HCT116 (cell line): ENCODE results near the gene SIRT3. TPM values are rescaled to one million over a fixed set of nuclear protein-coding genes. Genes with fewer than 3 reads are reported as not detected.

ENCODE experiments used
- ATAC-seq: fragments of 200-7000 bp; cut with Tn5 transposase; 2 replicates; pipeline ENCODE4 v1.9.1; 2020; ENCODE audit warnings: mild to moderate bottlenecking, moderate library complexity
- BruUV-seq: library from RNA; stranded (reverse); fragments of 400-500 nt; replicated peaks from 2 replicates; lab custom pipeline; 2021; lab: Mats Ljungman, UMichigan
- CTCF ChIA-PET: fragments of 300-600 bp; sonication (Branson Sonifier 250); formaldehyde crosslinking; loops from one replicate; lab custom pipeline; 2021; ENCODE audit warnings: antibody characterized with exemption; lab: Charles Lee
- POLR2A ChIA-PET: fragments of 300-600, 350-600 bp; sonication (Branson Sonifier 250); formaldehyde crosslinking; loops from one replicate; lab custom pipeline; 2021; ENCODE audit warnings: antibody characterized with exemption; lab: Charles Lee
- RAD21 ChIA-PET, 2 experiments: fragments of 300-600 bp; sonication (Branson Sonifier 250); formaldehyde crosslinking; loops; one replicate each; lab custom pipeline; 2023; ENCODE audit warnings: low total read pairs in 2 of 2; ENCODE audit not compliant: uncharacterized antibody in 2 of 2, unreplicated experiment in 2 of 2, low non-redundant PET in 1 of 2; lab: Charles Lee
- DNase-seq: peaks from one replicate; pipeline ENCODE4 v3.0.0-alpha.2; 2010; ENCODE audit warnings: low read depth, low spot score
- H2AFZ ChIP-seq: fragments of 200-600 bp; shearing (Covaris generic), sonication (generic); 2 replicates; pipeline ENCODE4 v1.6.1; 2017; ENCODE audit warnings: low read depth, mixed run types, mixed read lengths, antibody characterized with exemption, low read length; ENCODE audit not compliant: poor library complexity, severe bottlenecking
- H3K27ac ChIP-seq: 2 replicates; pipeline ENCODE4 v1.5.1; 2012; ENCODE audit warnings: low read depth, low read length
- H3K27me3 ChIP-seq: fragments of 200-600 bp; sonication (generic); 2 replicates; pipeline ENCODE4 v1.6.1; 2016; ENCODE audit warnings: mixed run types, low read length, mixed read lengths; ENCODE audit not compliant: insufficient read depth
- H3K36me3 ChIP-seq, 2 experiments: fragments of 200-500 bp in 1 of 2; fragments of 200-600 bp in 1 of 2; sonication (Bioruptor generic) in 1 of 2; sonication (generic) in 1 of 2; 2 replicates each; pipeline versions ENCODE4 v1.5.1 to v1.6.1; 2014 to 2016; ENCODE audit warnings: low read length in 2 of 2, inconsistent platforms in 1 of 2, mixed read lengths in 1 of 2, mixed run types in 1 of 2; ENCODE audit not compliant: insufficient read depth in 2 of 2, control insufficient read depth in 1 of 2
- H3K4me1 ChIP-seq, 2 experiments: fragments of 200-600 bp in 1 of 2; sonication (generic) in 1 of 2; 2 replicates each; pipeline versions ENCODE4 v1.5.1 to v1.6.1; 2012 to 2017; ENCODE audit warnings: low read length in 2 of 2, inconsistent platforms in 1 of 2, mild to moderate bottlenecking in 1 of 2, mixed read lengths in 1 of 2, mixed run types in 1 of 2, moderate library complexity in 1 of 2; ENCODE audit not compliant: insufficient read depth in 2 of 2, control insufficient read depth in 1 of 2
- H3K4me2 ChIP-seq: fragments of 200-600 bp; sonication (generic); 2 replicates; pipeline ENCODE4 v1.6.1; 2017; ENCODE audit warnings: mixed run types, low read length, mixed read lengths
- H3K4me3 ChIP-seq, 2 experiments: fragments of 200-600 bp in 1 of 2; sonication (generic) in 1 of 2; replicated peaks in 1 of 2; 2 replicates each; pipeline ENCODE4 v1.5.1; 2011 to 2016; ENCODE audit warnings: low read length in 2 of 2, control low read depth in 1 of 2, low read depth in 1 of 2, mild to moderate bottlenecking in 1 of 2, mixed read lengths in 1 of 2, mixed run types in 1 of 2
- H3K79me2 ChIP-seq: fragments of 200-600 bp; sonication (generic); 2 replicates; pipeline ENCODE4 v1.6.1; 2017; ENCODE audit warnings: mild to moderate bottlenecking, mixed run types, low read length, moderate library complexity, mixed read lengths; ENCODE audit not compliant: insufficient read depth
- H3K9ac ChIP-seq: fragments of 200-600 bp; sonication (generic); 2 replicates; pipeline ENCODE4 v1.6.1; 2016; ENCODE audit warnings: low read length, mixed read lengths
- H3K9me2 ChIP-seq: fragments of 200-600 bp; sonication (generic), shearing (Covaris generic); 2 replicates; pipeline ENCODE4 v1.6.1; 2017; ENCODE audit warnings: mixed run types, mild to moderate bottlenecking, moderate library complexity; ENCODE audit not compliant: insufficient read depth
- H3K9me3 ChIP-seq, 2 experiments: fragments of 200-500 bp in 1 of 2; fragments of 200-600 bp in 1 of 2; sonication (Bioruptor generic) in 1 of 2; sonication (generic) in 1 of 2; 2 replicates each; pipeline ENCODE4 v1.6.1; 2014 to 2017; ENCODE audit warnings: low read length in 2 of 2, mixed read lengths in 2 of 2, inconsistent platforms in 1 of 2, low read depth in 1 of 2, mild to moderate bottlenecking in 1 of 2, mixed run types in 1 of 2, moderate library complexity in 1 of 2; ENCODE audit not compliant: control insufficient read depth in 1 of 2, insufficient read depth in 1 of 2
- H4K20me1 ChIP-seq: fragments of 200-600 bp; sonication (generic), shearing (Covaris generic); 2 replicates; pipeline ENCODE4 v1.6.1; 2017; ENCODE audit warnings: mixed run types, mild to moderate bottlenecking, moderate library complexity; ENCODE audit not compliant: insufficient read depth
- CEBPB ChIP-seq: IDR thresholded peaks from 2 replicates; pipeline ENCODE4 v1.6.1; 2012; ENCODE audit warnings: low read depth
- FOSL1 ChIP-seq: IDR thresholded peaks from 2 replicates; pipeline ENCODE4 v1.6.1; 2012; ENCODE audit warnings: low read depth
- POLR2A ChIP-seq: IDR thresholded peaks from 2 replicates; pipeline ENCODE4 v1.7.0; 2011; ENCODE audit warnings: borderline replicate concordance; ENCODE audit not compliant: insufficient read depth, insufficient read length; ENCODE audit errors: extremely low read depth
- RAD21 ChIP-seq: IDR thresholded peaks from 2 replicates; pipeline ENCODE4 v1.6.1; 2012; ENCODE audit warnings: low read depth, mild to moderate bottlenecking
- SIN3A ChIP-seq: IDR thresholded peaks from 2 replicates; pipeline ENCODE4 v1.6.1; 2012; ENCODE audit warnings: low read depth
- SRF ChIP-seq: IDR thresholded peaks from 2 replicates; pipeline ENCODE4 v1.6.1; 2012; ENCODE audit warnings: low read depth
- YY1 ChIP-seq: IDR thresholded peaks from 2 replicates; pipeline ENCODE4 v1.6.1; 2011; ENCODE audit warnings: low read length, low read depth, moderate library complexity, mild to moderate bottlenecking; ENCODE audit not compliant: insufficient replicate concordance; ENCODE audit errors: extremely low read depth
- ZFX ChIP-seq: fragments of 450-650 bp; IDR thresholded peaks from 2 replicates; pipeline ENCODE4 v1.6.1; 2017
- ZNF274 ChIP-seq: fragments of 200-500 bp; sonication (Bioruptor generic); IDR thresholded peaks from 2 replicates; pipeline ENCODE4 v1.6.1; 2014; ENCODE audit warnings: mild to moderate bottlenecking, low read depth, low read length, inconsistent platforms
- intact Hi-C: fragments of 100-400 bp; cut with micrococcal nuclease; formaldehyde crosslinking; loops from 2 replicates; pipeline ENCODE4 v1.10.0; 2022
- total RNA-seq: library from RNA; stranded (reverse); gene quantifications from one replicate; pipeline ENCODE4 v1.2.1, GENCODE V29; 2021; ENCODE audit not compliant: unreplicated experiment
- TF ChIP-seq, protein P1 (sequence below): IDR thresholded peaks from 2 replicates; pipeline ENCODE4 v1.6.1; 2011; ENCODE audit warnings: mild to moderate bottlenecking, low read length, moderate library complexity; ENCODE audit not compliant: insufficient replicate concordance; ENCODE audit errors: extremely low read depth
- TF ChIP-seq, protein P2 (sequence below), 3 experiments: fragments of 200-600 bp in 1 of 3; sonication (generic) in 1 of 3; IDR thresholded peaks in 2 of 3; conservative IDR thresholded peaks in 1 of 3; 2 replicates each; pipeline ENCODE4 v1.5.1; 2012 to 2017; ENCODE audit warnings: low read depth in 2 of 3, low read length in 2 of 3, antibody characterized with exemption in 1 of 3, borderline replicate concordance in 1 of 3, control low read depth in 1 of 3, mild to moderate bottlenecking in 1 of 3, mixed read lengths in 1 of 3, mixed run types in 1 of 3, moderate library complexity in 1 of 3; ENCODE audit not compliant: insufficient read depth in 1 of 3
- TF ChIP-seq, protein P3 (sequence below): IDR thresholded peaks from 2 replicates; pipeline ENCODE4 v1.6.1; 2012
- TF ChIP-seq, protein P4 (sequence below): IDR thresholded peaks from 2 replicates; pipeline ENCODE4 v1.6.1; 2012

The SIRT3 gene
- total RNA-seq, 1 experiment from 2014 or later: 17.9 TPM

DNA sequence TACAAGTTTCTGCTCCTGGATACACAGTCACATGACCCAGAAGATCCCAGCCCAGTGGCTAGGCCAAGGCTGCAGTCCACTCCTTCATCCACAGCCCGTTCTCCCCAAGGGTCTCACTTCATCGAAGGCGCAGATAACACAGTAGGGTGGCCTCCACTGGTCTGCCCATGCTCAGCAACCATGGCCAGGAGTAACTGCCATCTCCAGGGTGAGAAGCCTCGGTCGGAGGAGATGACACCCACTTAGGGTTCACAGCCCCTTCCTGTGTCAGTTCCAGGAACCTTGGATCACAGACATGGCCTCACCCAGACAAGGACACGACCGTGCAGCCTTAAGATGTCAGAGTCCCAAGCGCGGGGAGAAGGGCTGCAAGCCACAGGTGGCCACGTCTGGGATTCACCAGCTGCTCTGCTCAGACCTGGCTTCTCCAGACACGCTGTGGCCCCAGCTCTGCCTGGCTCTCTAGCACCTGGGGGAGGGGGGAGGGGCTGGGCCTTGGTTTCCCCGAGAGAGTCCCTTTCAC, 31.5 kb downstream of the SIRT3 start:
- BruUV-seq: no TSS peak
- peaks cover 6 to 25% of the 10 kb centered on the region in 2 experiments; a peak in 3 of 4 replicates for H3K36me3 ChIP-seq
- intact Hi-C loops: no loop called here
- no peak overlapping the region for H2AFZ ChIP-seq
- H4K20me1 ChIP-seq: no peaks in the 10 kb centered on the region
- no peaks in the 10 kb centered on the region for H3K27me3 ChIP-seq
- no peak overlapping the region for H3K27ac ChIP-seq
- RAD21 ChIA-PET: no interaction called here
- H3K4me2 ChIP-seq: no peak overlapping the region
- TF ChIP-seq FOSL1 (no peak), RAD21 (no peak), SIN3A (no peak), POLR2A (no peak), CEBPB (no peak), ZNF274 (no peak), YY1 (no peak), ZFX (no peak), SRF (no peak)
- TF ChIP-seq, protein P1, sequence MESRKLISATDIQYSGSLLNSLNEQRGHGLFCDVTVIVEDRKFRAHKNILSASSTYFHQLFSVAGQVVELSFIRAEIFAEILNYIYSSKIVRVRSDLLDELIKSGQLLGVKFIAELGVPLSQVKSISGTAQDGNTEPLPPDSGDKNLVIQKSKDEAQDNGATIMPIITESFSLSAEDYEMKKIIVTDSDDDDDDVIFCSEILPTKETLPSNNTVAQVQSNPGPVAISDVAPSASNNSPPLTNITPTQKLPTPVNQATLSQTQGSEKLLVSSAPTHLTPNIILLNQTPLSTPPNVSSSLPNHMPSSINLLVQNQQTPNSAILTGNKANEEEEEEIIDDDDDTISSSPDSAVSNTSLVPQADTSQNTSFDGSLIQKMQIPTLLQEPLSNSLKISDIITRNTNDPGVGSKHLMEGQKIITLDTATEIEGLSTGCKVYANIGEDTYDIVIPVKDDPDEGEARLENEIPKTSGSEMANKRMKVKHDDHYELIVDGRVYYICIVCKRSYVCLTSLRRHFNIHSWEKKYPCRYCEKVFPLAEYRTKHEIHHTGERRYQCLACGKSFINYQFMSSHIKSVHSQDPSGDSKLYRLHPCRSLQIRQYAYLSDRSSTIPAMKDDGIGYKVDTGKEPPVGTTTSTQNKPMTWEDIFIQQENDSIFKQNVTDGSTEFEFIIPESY: no peak
- TF ChIP-seq, protein P2, sequence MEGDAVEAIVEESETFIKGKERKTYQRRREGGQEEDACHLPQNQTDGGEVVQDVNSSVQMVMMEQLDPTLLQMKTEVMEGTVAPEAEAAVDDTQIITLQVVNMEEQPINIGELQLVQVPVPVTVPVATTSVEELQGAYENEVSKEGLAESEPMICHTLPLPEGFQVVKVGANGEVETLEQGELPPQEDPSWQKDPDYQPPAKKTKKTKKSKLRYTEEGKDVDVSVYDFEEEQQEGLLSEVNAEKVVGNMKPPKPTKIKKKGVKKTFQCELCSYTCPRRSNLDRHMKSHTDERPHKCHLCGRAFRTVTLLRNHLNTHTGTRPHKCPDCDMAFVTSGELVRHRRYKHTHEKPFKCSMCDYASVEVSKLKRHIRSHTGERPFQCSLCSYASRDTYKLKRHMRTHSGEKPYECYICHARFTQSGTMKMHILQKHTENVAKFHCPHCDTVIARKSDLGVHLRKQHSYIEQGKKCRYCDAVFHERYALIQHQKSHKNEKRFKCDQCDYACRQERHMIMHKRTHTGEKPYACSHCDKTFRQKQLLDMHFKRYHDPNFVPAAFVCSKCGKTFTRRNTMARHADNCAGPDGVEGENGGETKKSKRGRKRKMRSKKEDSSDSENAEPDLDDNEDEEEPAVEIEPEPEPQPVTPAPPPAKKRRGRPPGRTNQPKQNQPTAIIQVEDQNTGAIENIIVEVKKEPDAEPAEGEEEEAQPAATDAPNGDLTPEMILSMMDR (IDR thresholded peaks at IDR 0.05 in 2 of 3, conservative IDR thresholded peaks at IDR 0.05 in 1 of 3; ENCODE audit: borderline replicate concordance in 1 of 3, insufficient read depth in 1 of 3, low read depth in 2 of 3, low read length in 2 of 3): no peak
- TF ChIP-seq, protein P3, sequence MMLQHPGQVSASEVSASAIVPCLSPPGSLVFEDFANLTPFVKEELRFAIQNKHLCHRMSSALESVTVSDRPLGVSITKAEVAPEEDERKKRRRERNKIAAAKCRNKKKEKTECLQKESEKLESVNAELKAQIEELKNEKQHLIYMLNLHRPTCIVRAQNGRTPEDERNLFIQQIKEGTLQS: no peak
- TF ChIP-seq, protein P4, sequence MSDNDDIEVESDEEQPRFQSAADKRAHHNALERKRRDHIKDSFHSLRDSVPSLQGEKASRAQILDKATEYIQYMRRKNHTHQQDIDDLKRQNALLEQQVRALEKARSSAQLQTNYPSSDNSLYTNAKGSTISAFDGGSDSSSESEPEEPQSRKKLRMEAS: no peak
- H3K79me2 ChIP-seq: peaks cover 44% of the 10 kb centered on the region
- POLR2A ChIA-PET: no interaction called here
- DNase-seq: no peak
- H3K4me1 ChIP-seq: peaks cover 9 to 16% of the 10 kb centered on the region in 2 experiments
- H3K4me3 ChIP-seq: no peak overlapping the region
- no peak overlapping the region for H3K9ac ChIP-seq
- H3K9me2 ChIP-seq: no peaks in the 10 kb centered on the region
- no peak for ATAC-seq
- CTCF ChIA-PET: no interaction called here
- no peaks in the 10 kb centered on the region for H3K9me3 ChIP-seq
